ENCODE results near the gene HOXA13.
A peak's percentile ranks its signal among the peaks of the same experiment; 100 is the strongest.

Gene HOXA13

DNA sequence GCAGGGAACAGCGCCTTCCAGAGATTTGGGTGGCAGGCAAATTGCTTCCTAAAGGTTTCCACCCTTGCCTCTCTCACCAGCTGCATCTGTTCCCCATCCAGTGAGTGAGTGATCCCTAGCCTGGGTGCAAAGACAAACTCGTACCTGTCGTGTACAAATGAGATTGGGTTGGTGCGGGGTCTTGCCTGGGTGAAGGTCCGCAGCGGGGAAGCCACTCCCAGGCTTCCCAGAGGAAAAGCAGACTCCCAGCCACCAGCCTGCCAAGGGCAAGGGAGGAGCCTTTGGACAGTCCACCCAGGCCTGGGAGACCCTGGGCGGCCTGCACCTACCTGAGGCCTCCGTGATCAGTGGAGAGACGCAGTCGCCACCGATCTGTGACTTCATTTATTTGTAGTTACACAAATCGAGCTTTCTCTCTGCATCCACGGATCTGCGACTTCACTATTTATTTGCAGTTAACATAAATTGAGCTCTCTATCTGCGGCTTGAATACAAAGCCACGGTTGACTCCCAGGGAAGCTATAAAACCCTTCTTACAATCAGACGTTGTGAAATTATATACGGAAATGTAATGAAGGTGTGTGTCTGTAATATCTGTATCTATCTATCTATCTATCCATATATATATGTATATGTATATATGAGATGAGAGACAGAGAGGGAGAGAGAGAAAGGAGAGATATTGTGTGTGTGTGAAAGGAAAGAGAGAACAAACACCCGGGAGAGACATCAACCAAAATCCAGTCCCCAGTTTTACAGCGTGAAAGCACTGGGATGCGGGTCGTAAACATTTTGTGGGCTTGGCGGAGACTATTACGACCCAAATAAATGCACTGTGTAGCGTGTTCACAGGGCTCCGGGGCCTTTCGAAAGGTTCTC, 40.4 kb downstream of the HOXA13 start:
- DNase-seq (ENCODE audit: low read depth): no peak

DNA sequence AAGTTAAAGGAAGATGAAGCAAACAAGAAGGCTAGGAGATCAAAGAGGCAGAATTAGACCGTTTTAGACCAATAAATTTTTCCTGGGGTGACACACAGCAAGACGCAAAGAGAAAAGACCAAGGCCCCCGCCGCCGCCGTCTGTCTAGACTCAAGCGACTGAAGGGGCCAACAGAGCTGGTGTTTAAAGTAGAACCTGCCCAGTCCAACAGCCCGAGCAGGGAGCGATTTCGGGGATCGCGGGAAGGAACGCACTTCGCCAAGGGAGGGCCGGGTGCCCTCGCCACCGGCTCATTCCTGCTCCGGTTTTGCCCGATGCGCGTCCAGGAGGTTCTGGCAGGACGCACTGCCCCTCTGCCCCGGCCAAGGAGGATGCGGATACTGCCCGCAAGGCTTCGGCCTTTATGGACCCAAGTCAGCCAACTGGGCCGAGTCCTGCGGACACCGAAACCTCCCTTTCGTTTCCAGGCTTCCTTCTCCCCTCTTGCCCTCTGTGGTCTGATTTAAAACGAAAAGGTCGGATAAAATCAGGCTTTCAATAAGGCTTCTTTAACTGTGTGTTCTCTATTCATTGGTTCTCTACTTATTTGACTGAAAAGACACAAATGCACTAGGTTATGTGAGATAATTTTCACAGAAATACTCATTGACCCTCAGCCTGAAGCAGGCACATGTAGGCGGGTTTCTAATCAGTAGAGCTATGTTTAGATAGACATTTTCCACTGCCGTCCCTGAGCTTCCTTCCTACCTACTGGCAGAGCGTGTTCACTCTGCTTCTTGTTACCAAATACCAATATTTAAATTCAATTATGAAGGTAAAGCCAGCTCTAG, 41.2 kb downstream of the HOXA13 start:
- DNase-seq (ENCODE audit: low read depth): no peak

DNA sequence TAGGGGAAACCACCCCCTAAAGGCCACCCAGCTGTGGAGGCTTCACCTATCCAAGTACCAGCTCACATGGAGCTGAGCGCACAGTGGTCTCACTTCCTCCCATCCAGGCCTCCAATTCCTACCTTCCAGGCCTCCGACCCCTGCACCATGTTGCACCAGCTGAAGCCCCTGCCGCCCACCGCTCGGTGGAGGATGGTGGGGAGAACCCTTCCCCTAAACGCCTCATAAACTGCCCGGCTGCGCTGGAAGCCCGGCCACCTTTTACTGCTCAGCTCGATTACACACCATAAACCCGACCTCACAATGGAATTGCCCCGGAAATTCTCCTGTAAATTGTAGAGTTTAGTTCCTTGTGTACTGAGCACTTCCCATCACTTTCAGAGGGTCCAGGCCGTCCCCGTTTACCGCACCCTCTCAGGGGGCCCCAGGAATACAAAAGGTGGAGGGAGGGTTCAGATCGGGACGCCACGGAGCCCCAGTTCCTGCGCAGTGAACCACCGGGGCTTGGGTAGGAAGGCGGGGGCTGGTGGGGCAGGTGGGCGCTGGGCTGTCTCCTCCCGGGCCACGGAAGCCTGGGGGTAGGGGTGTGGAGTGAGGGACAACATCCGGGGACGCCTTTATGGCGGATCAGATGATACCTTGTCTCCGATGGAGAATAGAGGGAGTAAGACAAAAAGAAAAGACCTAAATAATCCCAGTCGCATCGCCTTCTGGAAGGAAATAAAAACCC, 42.0 kb downstream of the HOXA13 start:
- DNase-seq (ENCODE audit: low read depth): no peak

DNA sequence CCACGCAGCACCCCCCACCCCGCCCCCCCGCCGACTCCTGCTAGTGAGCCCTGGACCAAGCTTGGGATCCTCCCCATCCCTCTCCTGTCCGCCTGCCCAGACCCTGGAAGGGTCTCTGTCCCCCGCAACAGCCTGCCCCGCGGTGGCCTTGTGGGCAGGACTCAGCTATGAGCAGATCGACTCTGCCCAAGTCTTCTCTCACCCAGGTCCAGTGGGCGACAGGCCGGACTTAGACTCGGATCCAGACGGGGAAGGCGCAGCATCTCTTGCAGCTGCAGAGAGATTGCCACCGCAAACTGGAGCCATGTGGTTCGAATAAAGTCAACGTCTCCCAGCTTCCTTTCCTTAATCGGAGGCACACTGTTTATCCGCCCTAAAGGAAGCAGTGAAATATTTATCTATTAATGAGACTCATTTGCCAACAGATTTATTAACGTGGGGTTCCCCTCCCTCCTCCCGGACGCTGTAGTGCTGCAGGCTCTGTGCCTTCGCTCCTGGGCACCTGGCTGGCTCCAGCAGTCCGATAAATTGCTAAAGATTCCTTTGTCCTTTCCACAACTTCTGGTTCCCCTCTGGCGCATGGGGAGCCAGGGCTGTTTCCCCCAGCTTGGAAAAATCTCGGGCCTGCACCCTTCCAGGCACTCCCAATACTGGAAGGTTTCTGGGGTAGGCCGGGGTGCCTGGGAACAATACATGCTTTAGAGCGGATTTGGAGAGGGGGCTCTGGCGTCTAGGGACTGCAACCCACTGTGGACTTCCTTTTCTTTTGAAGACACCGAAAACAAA, 42.8 kb downstream of the HOXA13 start:
- DNase-seq (ENCODE audit: low read depth): no peak

DNA sequence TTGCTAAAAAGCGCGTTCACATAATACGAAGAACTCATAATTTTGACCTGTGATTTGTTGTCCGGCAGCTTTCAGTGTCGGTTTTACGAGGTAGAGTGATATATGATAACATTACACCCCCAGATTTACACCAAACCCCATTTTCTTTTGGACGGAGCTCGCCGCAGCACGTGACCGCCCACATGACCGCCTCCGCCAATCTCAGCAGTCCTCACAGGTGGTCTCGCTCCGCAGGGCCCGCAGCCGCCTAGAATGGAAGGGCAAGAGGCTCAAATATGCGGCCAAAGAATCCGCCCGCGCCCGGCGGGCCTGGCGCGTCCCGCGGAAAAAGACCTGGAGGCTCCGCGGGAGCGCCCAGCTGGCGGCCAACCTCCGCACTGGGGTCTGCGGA, 43.4 kb downstream of the HOXA13 start, which contains the start of gene HOXA7:
TSS of gene HOXA7 (minus strand) at position 168 of the 391 bp plus-strand sequence. CDS start at position 38, 130 bp downstream.
- no peak for DNase-seq (ENCODE audit: low read depth)

DNA sequence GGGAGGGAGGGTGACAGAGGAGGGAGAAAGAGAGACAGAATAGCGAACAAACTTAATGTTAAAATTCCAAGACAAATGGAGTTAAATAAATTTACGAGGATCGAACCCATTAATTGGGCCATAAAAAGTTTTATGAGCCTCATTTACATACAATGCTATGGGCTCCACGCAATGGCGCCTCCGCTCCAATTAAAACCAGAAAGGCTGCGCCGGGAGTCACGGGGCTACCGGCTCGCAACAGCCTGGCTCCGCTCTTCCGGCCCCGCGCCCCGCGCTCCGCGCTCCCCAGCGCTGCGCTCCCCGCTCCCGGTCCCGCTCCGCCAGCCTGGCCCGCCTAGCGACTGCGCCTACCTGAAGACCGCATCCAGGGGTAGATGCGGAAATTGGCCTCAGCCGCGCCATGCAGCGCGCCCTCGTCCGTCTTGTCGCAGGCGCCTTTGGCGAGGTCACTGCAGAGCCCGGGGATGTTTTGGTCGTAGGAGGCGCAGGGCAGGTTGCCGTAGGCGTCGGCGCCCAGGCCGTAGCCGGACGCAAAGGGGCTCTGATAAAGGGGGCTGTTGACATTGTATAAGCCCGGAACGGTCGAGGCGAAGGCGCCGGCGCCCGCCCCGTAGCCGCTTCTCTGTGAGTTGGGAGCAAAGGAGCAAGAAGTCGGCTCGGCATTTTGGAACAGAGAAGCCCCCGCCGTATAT, 43.9 kb downstream of the HOXA13 start:
- DNase-seq (ENCODE audit: low read depth): no peak

DNA sequence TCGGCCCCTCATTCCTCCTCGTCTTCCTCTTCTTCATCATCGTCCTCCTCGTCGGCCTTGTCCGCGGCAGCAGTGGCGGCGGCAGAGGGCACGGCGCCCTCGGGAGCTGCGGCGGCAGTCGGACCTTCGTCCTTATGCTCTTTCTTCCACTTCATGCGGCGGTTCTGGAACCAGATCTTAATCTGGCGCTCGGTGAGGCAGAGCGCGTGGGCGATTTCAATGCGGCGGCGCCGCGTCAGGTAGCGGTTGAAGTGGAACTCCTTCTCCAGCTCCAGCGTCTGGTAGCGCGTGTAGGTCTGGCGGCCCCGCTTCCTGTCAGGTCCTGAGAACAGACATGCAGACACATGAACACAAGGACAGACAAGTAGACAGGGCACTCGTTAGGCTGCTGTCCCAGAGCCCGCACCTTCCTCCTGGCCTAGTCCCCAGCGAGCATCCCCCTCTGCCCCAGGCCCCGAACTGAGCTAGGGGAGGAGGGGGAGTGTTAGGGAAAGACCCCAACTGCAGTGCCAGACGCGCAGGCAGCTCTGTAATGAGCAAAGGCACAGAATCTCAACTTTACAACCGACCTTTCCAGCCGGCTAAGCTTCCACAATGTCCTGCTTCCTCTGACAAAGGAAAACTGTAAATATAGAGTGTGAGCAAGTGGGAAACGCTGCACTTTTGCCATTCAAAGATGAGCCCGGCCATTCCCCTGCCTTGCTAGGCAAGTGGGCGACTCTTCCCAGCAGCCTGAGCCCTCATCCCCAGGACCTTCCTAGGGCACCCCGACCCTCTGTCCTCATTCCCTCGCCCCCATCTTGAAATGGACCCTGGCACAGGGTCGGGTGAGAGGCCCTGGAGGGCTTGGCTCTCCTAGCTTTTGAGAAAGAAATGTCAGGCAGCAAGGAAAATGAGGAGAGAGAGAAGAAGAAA, 44.7 kb downstream of the HOXA13 start:
- no peak for DNase-seq (ENCODE audit: low read depth)

DNA sequence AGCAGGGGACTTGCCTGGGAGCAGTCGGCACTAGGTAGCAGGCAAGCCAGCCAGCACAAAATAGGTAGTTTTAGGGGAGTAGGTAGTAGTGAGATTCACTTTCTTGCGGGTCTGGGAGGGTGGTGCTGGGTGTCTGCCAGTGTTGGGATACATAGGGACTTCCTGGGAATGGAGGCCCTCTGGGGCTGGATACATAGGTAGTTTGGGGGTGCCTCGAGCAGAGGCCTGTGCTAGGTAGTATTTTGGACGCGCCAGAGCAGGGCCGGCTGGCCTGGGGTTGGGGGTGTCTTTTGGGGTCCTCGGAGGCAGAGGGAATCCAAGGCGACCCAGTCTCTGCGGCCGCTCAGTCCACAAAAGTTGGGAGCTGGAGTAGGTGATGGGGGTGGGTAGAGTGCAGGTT, 45.5 kb downstream of the HOXA13 start:
- DNase-seq (ENCODE audit: low read depth): no peak

DNA sequence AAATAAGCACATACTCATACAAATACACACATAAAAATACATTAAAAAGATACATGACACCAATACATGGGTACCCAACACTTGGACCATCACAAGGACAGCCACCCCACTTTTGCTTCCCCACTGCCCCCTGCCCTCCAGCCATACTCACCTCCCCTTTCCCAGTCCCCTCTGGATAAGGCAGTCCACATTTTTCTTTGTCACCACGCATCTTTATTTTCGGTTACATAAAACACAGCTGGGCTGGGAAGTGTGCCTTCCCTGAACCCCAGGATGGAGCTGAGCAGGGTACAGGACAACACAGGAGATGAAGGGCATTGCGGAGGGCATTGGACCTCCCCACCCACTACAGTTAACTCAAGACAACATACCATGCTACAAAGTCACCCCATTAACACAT, 46.4 kb downstream of the HOXA13 start:
- no peak for DNase-seq (ENCODE audit: low read depth)

DNA sequence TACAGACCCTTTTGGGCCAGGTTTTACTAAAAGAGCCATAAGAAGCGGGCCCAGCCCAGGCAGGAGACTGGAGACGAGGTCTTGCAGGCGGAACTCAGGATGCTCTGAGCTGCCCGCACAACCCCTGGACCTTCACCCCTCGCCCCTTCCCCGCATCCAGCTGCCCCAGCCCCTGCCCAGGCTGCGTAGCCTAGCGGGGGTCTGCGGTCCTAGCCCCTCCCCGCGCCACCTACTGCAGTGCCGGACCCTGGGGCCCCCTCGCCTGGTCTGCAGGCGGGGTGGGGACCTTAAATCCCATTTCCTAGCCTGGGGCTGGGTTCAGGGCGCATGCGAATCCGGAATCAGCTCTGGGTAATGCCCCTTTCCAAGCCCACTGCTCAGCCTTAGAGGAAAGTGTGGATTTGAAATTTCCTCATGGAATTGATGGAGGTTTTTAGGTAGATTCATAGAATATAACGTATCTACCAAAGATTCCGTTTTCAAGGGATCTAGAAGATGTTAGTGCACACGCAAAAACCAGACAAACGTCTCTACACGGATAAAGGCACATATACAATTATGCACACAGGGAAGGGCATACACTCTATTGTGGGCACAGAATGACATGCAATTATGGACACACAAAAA, 47.0 kb downstream of the HOXA13 start:
- no peak for DNase-seq (ENCODE audit: low read depth)

DNA sequence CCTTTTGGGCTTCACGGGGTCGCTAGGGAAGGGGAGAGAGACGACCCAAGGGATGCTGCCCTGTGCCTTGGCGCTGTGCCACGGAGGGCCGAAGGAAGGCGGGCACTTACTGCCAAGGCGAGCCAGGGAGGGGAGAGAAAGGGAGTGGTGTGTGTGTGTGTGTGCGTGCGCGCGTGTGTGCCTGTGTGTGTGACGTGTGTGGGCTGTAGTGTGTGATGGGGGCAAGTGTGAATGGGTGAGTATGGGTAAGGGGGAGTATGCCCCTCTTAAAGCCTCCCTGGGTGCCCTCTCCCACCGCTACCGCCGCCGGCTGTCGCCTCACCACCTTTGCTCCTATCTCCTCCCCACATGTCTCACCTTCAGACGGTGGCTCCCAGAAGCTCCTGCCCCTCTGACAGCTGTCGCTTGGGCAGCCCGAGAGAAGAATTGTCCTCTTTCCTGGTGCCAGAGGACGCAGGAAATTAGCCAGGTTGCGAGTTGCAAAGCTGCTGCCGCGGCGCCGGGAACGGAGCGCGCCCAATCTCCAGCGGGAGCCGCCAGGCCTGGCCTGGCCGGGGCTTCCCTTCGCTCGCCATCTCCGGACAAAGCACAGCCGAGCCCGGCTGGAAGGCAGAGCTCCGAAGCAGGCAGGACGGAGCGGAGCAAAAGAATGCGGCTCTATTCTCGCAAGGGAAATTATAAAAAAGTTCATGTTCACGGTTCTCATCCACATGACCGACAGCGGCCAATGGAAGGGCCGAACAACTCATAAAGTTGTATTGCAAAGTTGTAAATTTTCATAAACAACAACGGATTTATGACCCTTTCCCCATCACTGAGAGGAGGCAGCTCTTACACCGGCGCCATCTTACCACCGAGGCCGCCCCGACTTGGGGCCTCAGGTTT, 47.7 kb downstream of the HOXA13 start, which contains the start of gene HOXA3:
TSS of gene HOXA3 (minus strand) at position 653 of the 885 bp plus-strand sequence. CDS start 41,943 bp downstream, outside the sequence.
- DNase-seq (ENCODE audit: low read depth): no peak

DNA sequence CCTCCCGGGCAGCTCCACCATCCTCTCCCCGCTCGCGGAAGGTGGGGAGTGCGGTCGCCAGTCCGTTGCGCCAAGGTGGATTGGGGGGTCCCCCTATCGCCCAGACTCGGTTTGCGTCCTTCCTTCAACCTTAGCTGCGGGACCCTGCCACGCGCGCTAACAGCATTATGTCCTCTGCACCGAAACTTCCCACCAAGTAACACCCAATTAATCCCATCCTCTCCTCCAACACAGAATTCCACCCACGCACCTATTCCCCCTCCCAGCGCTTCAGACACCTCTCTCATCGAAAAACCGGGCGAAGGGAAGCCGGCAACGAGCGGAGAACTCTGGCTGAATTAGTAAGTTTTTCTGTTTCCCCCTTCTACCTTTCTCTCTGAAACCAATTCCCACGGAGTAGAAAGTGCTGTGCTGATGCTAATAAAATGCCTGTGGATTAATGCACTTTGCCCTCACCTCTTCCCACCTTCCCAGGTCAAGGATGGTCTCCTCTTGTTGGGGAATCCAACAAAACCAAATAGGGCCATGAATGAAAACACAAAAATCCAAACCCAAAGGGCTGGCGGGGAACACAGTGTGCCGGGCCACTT, 48.5 kb downstream of the HOXA13 start:
- no peak for DNase-seq (ENCODE audit: low read depth)

DNA sequence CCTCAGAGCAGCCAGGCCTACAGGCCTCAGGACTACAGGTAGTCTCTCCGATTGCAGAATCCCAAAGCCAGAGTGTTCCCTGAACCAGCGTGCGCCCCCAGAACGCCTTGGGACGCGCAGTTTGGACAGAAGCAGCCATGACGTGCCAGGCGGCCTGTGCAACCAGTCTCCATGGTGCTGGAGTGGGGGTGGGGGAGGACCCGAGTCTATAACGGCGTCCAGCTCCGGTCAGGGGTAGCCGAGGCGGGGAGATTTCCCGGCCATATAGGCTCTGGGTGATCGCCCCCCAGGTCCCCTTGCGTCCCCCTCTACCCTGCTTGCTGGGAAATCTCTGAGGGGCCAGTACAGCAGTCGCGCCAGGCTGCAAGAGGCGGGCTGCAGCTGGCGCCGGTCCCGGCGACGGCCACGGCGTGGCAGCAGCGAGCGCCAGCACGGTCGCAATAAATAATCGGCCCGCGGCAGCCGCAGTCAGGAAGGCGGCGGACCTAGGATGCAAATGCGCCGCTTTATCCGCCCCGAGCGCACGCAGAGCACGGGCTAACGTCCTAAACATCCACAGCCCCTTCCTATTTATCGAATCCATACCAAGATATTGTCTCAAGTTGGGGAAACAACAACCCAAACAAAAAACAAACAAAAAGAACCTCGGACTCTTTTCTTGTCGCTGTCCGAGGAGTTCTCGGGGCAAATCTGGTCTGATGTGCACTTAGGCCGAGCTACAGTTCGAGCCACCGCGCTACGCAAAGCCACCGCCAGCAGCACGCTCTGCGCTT, 49.1 kb downstream of the HOXA13 start:
- DNase-seq (ENCODE audit: low read depth): peak; percentile 36

DNA sequence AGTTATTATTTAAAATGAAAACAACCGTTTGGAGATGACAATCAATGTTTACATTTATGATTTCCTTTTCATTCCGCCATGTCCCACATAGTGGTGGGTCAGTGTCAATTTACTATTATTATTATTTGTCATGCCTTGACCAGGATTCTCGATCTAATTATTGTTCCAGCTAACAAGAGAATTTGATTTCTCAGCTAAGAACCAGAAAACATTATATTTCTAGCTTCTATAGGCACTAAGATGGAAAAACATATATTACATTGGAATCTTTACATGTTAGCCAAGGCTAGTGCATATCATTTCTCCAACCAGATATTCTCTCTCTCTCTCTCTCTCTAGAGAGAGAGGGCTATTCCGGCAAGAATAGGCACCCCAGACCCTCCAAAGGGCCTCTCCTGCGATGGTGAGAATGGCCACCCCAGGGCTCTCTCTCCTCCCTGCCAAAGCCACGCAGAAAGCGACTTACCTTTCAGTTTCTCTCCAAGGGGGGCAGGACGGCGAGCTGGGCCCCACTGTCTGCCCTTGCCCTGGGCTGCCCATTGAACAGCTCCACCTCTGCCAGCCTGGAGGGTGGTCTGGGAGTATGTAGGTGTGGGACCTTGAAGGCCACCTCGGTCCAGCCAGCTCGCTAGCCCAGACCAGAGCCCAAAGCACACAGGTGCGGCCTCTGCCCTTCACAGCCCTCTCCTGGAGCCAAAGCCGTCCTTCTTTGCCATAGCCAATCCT, 49.9 kb downstream of the HOXA13 start:
- no peak for DNase-seq (ENCODE audit: low read depth)

DNA sequence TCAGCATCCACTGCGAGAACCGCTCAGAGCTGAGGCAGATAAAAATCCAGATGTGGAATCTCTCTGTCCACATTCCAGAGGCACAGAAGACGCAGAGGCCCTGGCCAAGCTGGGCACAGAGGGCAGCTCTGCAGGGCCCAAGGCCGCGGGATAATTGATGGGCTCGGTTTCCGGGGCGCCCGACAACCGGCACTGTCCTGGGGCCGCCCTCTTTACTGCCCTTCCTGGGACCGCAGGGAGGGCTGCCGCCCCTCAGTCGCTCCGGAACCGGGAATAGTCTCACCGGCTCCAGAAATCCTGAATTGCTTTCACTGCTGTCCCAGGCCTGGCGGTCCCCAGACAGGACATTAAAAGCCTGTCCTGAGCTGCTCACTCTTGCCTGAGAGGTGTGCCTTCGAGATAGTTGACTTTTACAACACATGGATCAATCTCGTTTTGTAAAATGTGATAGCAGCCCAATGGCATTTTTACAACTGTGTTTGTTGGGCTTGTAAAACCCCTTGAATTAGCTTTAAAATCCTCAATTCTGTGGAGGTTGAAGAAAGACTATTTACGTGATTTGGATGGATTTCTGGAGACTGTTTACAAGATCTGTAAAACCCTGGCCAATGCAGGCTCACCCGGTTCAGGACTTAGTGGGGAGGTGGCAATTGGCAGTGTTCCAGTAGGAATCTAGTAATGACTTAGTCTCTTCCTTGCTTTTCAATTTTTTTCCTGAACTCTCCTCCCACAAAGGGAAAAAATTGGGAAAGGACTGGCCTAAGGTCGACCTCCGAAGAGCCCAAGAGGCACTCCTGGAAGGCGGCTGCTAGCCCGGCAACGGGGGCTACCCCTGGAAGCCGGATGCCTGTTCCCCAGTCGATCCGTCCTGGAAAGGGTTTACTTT, 50.9 kb downstream of the HOXA13 start:
- no peak for DNase-seq (ENCODE audit: low read depth)
